HepG2 (cell line): Measurements from ENCODE around the gene SPATS2. TPM values are rescaled to one million over a fixed set of nuclear protein-coding genes. Genes with fewer than 3 reads are reported as not detected.

ENCODE experiments used
- CCAR2 ChIP-seq: fragments of 200-400 bp; formaldehyde crosslinking; optimal IDR thresholded peaks from 2 replicates; pipeline ENCODE3; 2018; ENCODE audit warnings: low read depth, mild to moderate bottlenecking, low read length, moderate library complexity
- ELF3 ChIP-seq: IDR thresholded peaks from 2 replicates; pipeline ENCODE4 v1.6.1; 2016; ENCODE audit warnings: missing genetic modification reagents, missing compliant biosample characterization
- FOXK2 ChIP-seq: fragments of 450-650 bp; IDR thresholded peaks from 2 replicates; pipeline ENCODE4 v1.6.1; 2016
- HDAC2 ChIP-seq: sonication (generic); formaldehyde crosslinking; IDR thresholded peaks from 2 replicates; pipeline ENCODE4 v1.4.0; 2020; ENCODE audit warnings: missing genetic modification reagents
- MAF1 ChIP-seq: sonication (generic); formaldehyde crosslinking; IDR thresholded peaks from 2 replicates; pipeline ENCODE4 v1.5.0; 2020; ENCODE audit warnings: missing genetic modification reagents, borderline replicate concordance
- POGZ ChIP-seq: sonication (generic); formaldehyde crosslinking; IDR thresholded peaks from 2 replicates; pipeline ENCODE4 v1.4.0; 2020; ENCODE audit warnings: mild to moderate bottlenecking, missing genetic modification reagents
- RXRA ChIP-seq: sonication (generic); formaldehyde crosslinking; IDR thresholded peaks from 2 replicates; pipeline ENCODE4 v1.5.1; 2020; ENCODE audit warnings: missing genetic modification reagents
- SALL1 ChIP-seq: sonication (generic); formaldehyde crosslinking; IDR thresholded peaks from 2 replicates; pipeline ENCODE4 v1.8.0; 2022; ENCODE audit warnings: mild to moderate bottlenecking, missing genetic modification reagents
- SOX13 ChIP-seq, 3 experiments: fragments of 450-650 bp in 1 of 3; sonication (generic) in 1 of 3; formaldehyde crosslinking in 1 of 3; IDR thresholded peaks in 2 of 3; conservative IDR thresholded peaks in 1 of 3; 2 replicates each; pipeline versions ENCODE4 v1.5.0 to v1.6.1; 2016 to 2020; ENCODE audit warnings: antibody characterized with exemption in 1 of 3, mild to moderate bottlenecking in 1 of 3, missing compliant biosample characterization in 1 of 3, missing genetic modification reagents in 1 of 3, moderate library complexity in 1 of 3
- SOX6 ChIP-seq, 2 experiments: fragments of 450-650 bp in 1 of 2; sonication (generic) in 1 of 2; formaldehyde crosslinking in 1 of 2; IDR thresholded peaks; 2 replicates each; pipeline versions ENCODE4 v1.4.0 to v1.6.1; 2017 to 2020; ENCODE audit warnings: antibody characterized with exemption in 1 of 2, mild to moderate bottlenecking in 1 of 2, missing genetic modification reagents in 1 of 2
- TEAD3 ChIP-seq: optimal IDR thresholded peaks from 2 replicates; pipeline ENCODE3; 2016; ENCODE audit warnings: borderline replicate concordance
- U2AF2 ChIP-seq: fragments of 200-400 bp; formaldehyde crosslinking; IDR thresholded peaks from 2 replicates; pipeline ENCODE4 v1.6.1; 2017; ENCODE audit warnings: low read depth, mild to moderate bottlenecking, low read length
- ZNF136 ChIP-seq: sonication (generic); formaldehyde crosslinking; IDR thresholded peaks from 2 replicates; pipeline ENCODE4 v1.8.1; 2022; ENCODE audit warnings: low read depth, mild to moderate bottlenecking, moderate library complexity, missing genetic modification reagents
- ZNF24 ChIP-seq: fragments of 450-650 bp; IDR thresholded peaks from 2 replicates; pipeline ENCODE4 v1.6.1; 2017; ENCODE audit warnings: antibody characterized with exemption, mild to moderate bottlenecking
- polyA plus RNA-seq, 8 experiments: library from polyadenylated mRNA; depleted of rRNA in 3 of 8; stranded (reverse) in 7 of 8; unstranded in 1 of 8; fragments of >200 nt; fragmentation: Illumina TruSeq in 4 of 8; extraction: Trizol in 4 of 8; gene quantifications; 2 replicates each; pipeline versions ENCODE4 v1.2.1 to v1.2.3, GENCODE V29; 2011 to 2016; ENCODE audit warnings: low read depth in 4 of 8, missing spikeins in 1 of 8, mixed read lengths in 1 of 8; ENCODE audit not compliant: insufficient read depth in 1 of 8
- total RNA-seq, 5 experiments: library from RNA; depleted of rRNA; stranded (reverse); fragments of >200 nt; fragmentation: Illumina TruSeq; extraction: Trizol; gene quantifications; 2 replicates each; pipeline ENCODE4 v1.2.3, GENCODE V29; 2016; ENCODE audit warnings: low read depth in 1 of 5
- TF ChIP-seq, protein P1 (sequence below): IDR thresholded peaks from 2 replicates; pipeline ENCODE4 v1.6.1; 2016; ENCODE audit warnings: missing compliant biosample characterization, missing genetic modification reagents, borderline replicate concordance
- TF ChIP-seq, protein P2 (sequence below): sonication (generic); formaldehyde crosslinking; IDR thresholded peaks from 2 replicates; pipeline ENCODE4 v1.5.0; 2020; ENCODE audit warnings: mild to moderate bottlenecking, missing genetic modification reagents, borderline replicate concordance
- TF ChIP-seq, protein P3 (sequence below): sonication (generic); formaldehyde crosslinking; IDR thresholded peaks from 2 replicates; pipeline ENCODE4 v1.4.0; 2020; ENCODE audit warnings: mild to moderate bottlenecking, missing genetic modification reagents
- TF ChIP-seq, protein P4 (sequence below): conservative IDR thresholded peaks from 2 replicates; pipeline ENCODE4 v1.6.1; 2018; ENCODE audit warnings: missing genetic modification reagents

Gene SPATS2
- total and polyA plus RNA-seq, 2 of the 13 experiments (the other 11 are each of a cell fraction or from before 2014, with no cell fraction given): 19.3 to 28.1 TPM

DNA sequence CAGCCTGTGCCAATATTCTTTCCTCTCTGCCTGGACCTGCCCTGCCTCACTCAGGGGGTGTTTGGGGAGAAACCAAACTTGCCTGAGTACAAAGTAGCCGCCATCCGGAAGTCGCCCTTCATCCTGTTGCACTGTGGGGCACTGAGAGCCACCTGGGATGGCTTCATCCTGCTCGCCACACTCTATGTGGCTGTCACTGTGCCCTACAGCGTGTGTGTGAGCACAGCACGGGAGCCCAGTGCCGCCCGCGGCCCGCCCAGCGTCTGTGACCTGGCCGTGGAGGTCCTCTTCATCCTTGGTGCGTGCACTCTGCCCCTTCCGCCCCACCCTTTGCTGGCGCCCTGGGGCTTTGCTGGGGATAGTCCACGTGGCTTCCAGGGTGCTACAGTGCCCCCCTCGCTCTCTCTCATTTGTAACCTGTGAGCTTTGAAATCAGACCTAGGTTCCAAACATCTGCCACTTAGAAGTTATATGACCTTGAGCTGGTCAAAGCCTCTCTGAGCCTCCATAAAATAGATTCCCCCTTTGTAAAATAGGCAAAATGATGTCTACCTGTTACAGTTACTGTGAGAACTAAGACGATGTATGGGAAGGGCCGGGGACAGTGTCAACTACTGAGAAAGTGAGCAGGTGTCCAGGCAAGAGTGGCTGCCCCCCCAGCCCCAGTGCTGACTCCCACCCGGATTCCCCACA lies 176.1 kb downstream of the SPATS2 start (continued):
- TF ChIP-seq, protein P1, sequence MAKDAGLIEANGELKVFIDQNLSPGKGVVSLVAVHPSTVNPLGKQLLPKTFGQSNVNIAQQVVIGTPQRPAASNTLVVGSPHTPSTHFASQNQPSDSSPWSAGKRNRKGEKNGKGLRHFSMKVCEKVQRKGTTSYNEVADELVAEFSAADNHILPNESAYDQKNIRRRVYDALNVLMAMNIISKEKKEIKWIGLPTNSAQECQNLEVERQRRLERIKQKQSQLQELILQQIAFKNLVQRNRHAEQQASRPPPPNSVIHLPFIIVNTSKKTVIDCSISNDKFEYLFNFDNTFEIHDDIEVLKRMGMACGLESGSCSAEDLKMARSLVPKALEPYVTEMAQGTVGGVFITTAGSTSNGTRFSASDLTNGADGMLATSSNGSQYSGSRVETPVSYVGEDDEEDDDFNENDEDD (CRISPR knock-in tag): peak; percentile 27; the same call in 1 of the 2 replicates
- TF ChIP-seq SALL1 (CRISPR knock-in tag) (peak; percentile 57), TEAD3 (CRISPR knock-in tag) (no peak), POGZ (CRISPR knock-in tag) (0 out of 2 replicates have a peak, but pooled peaks have one; percentile 27), SOX6 (IDR thresholded peaks at IDR 0.05) (no peak), SOX6 (CRISPR knock-in tag; IDR thresholded peaks at IDR 0.05) (0 out of 2 replicates have a peak, but pooled peaks have one; percentile 44), MAF1 (CRISPR knock-in tag) (no peak), SOX13 (IDR thresholded peaks at IDR 0.05) (no peak), SOX13 (CRISPR knock-in tag; conservative IDR thresholded peaks at IDR 0.05 in 1 of 2, IDR thresholded peaks at IDR 0.05 in 1 of 2) (peak in 1 of 2 experiments; percentile 10; a peak in 1 of 4 replicates), CCAR2 (no peak), U2AF2 (no peak), ZNF136 (CRISPR knock-in tag) (no peak), FOXK2 (no peak), ELF3 (peak; percentile 12; the same call in 1 of the 2 replicates), HDAC2 (CRISPR knock-in tag) (peak; percentile 9; the same call in 1 of the 2 replicates), RXRA (CRISPR knock-in tag) (0 out of 2 replicates have a peak, but pooled peaks have one; percentile 18), ZNF24 (no peak)
- TF ChIP-seq, protein P2, sequence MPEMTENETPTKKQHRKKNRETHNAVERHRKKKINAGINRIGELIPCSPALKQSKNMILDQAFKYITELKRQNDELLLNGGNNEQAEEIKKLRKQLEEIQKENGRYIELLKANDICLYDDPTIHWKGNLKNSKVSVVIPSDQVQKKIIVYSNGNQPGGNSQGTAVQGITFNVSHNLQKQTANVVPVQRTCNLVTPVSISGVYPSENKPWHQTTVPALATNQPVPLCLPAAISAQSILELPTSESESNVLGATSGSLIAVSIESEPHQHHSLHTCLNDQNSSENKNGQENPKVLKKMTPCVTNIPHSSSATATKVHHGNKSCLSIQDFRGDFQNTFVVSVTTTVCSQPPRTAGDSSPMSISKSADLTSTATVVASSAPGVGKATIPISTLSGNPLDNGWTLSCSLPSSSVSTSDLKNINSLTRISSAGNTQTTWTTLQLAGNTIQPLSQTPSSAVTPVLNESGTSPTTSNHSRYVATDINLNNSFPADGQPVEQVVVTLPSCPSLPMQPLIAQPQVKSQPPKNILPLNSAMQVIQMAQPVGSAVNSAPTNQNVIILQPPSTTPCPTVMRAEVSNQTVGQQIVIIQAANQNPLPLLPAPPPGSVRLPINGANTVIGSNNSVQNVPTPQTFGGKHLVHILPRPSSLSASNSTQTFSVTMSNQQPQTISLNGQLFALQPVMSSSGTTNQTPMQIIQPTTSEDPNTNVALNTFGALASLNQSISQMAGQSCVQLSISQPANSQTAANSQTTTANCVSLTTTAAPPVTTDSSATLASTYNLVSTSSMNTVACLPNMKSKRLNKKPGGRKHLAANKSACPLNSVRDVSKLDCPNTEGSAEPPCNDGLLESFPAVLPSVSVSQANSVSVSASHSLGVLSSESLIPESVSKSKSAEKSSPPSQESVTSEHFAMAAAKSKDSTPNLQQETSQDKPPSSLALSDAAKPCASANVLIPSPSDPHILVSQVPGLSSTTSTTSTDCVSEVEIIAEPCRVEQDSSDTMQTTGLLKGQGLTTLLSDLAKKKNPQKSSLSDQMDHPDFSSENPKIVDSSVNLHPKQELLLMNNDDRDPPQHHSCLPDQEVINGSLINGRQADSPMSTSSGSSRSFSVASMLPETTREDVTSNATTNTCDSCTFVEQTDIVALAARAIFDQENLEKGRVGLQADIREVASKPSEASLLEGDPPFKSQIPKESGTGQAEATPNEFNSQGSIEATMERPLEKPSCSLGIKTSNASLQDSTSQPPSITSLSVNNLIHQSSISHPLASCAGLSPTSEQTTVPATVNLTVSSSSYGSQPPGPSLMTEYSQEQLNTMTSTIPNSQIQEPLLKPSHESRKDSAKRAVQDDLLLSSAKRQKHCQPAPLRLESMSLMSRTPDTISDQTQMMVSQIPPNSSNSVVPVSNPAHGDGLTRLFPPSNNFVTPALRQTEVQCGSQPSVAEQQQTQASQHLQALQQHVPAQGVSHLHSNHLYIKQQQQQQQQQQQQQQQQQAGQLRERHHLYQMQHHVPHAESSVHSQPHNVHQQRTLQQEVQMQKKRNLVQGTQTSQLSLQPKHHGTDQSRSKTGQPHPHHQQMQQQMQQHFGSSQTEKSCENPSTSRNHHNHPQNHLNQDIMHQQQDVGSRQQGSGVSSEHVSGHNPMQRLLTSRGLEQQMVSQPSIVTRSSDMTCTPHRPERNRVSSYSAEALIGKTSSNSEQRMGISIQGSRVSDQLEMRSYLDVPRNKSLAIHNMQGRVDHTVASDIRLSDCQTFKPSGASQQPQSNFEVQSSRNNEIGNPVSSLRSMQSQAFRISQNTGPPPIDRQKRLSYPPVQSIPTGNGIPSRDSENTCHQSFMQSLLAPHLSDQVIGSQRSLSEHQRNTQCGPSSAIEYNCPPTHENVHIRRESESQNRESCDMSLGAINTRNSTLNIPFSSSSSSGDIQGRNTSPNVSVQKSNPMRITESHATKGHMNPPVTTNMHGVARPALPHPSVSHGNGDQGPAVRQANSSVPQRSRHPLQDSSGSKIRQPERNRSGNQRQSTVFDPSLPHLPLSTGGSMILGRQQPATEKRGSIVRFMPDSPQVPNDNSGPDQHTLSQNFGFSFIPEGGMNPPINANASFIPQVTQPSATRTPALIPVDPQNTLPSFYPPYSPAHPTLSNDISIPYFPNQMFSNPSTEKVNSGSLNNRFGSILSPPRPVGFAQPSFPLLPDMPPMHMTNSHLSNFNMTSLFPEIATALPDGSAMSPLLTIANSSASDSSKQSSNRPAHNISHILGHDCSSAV (CRISPR knock-in tag): no peak
- TF ChIP-seq, protein P3, sequence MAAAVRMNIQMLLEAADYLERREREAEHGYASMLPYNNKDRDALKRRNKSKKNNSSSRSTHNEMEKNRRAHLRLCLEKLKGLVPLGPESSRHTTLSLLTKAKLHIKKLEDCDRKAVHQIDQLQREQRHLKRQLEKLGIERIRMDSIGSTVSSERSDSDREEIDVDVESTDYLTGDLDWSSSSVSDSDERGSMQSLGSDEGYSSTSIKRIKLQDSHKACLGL (CRISPR knock-in tag): 0 out of 2 replicates have a peak, but pooled peaks have one; percentile 54
- TF ChIP-seq, protein P4, sequence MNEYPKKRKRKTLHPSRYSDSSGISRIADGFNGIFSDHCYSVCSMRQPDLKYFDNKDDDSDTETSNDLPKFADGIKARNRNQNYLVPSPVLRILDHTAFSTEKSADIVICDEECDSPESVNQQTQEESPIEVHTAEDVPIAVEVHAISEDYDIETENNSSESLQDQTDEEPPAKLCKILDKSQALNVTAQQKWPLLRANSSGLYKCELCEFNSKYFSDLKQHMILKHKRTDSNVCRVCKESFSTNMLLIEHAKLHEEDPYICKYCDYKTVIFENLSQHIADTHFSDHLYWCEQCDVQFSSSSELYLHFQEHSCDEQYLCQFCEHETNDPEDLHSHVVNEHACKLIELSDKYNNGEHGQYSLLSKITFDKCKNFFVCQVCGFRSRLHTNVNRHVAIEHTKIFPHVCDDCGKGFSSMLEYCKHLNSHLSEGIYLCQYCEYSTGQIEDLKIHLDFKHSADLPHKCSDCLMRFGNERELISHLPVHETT (CRISPR knock-in tag): no peak
